HL-60 (cell line): ENCODE results near the gene CNN3.

ENCODE experiments used
- CTCF ChIP-seq: IDR thresholded peaks from one replicate; pipeline ENCODE4 v1.5.1; 2011; ENCODE audit warnings: low read length, control low read depth, inconsistent platforms; ENCODE audit not compliant: insufficient read depth
- GABPA ChIP-seq: IDR thresholded peaks from 2 replicates; pipeline ENCODE4 v1.6.1; 2012; ENCODE audit warnings: low read depth
- POLR2AphosphoS5 ChIP-seq: IDR thresholded peaks from 2 replicates; pipeline ENCODE4 v1.6.1; 2012; ENCODE audit warnings: low read depth
- REST ChIP-seq: IDR thresholded peaks from 2 replicates; pipeline ENCODE4 v1.6.1; 2012; ENCODE audit warnings: low read depth; ENCODE audit not compliant: insufficient replicate concordance

GRCh38 chr1:94888201-94888600, 38.7 kb downstream of the CNN3 start:
- TF ChIP-seq CTCF: no peak
- TF ChIP-seq GABPA: no peak
- TF ChIP-seq POLR2AphosphoS5: no peak
- no peak for TF ChIP-seq REST
